Ammon's horn (tissue), 1 donor: ENCODE data around the gene MVB12B.

Experiments
- DNase-seq: peaks from one replicate; pipeline ENCODE4 v3.0.0-alpha.2; 2016; ENCODE audit warnings: low spot score

Gene MVB12B

GRCh38 chr9:126331964-126332748 is 5.5 kb downstream of the MVB12B start:
- DNase-seq = no peak

- DNase-seq = no peak
Measured at GRCh38 chr9:126334721-126335621, 8.3 kb downstream of the MVB12B start.

GRCh38 chr9:126335837-126336735 is 9.5 kb downstream of the MVB12B start:
- DNase-seq = no peak

GRCh38 chr9:126336736-126337325 is 10.2 kb downstream of the MVB12B start:
- DNase-seq = no peak

GRCh38 chr9:126337729-126338372 is 11.2 kb downstream of the MVB12B start:
- peak; percentile 91 for DNase-seq

GRCh38 chr9:126338945-126339344 is 12.3 kb downstream of the MVB12B start:
- DNase-seq = no peak

GRCh38 chr9:126341426-126341825 is 14.8 kb downstream of the MVB12B start:
- no peak for DNase-seq

- no peak for DNase-seq
Measured at GRCh38 chr9:126341902-126342301, 15.3 kb downstream of the MVB12B start.

GRCh38 chr9:126342621-126343031 is 16.0 kb downstream of the MVB12B start:
- no peak for DNase-seq

- DNase-seq = no peak
Measured at GRCh38 chr9:126343271-126343700, 16.7 kb downstream of the MVB12B start.

GRCh38 chr9:126346031-126346430 is 19.4 kb downstream of the MVB12B start:
- no peak for DNase-seq

- no peak for DNase-seq
Measured at GRCh38 chr9:126347093-126347492, 20.5 kb downstream of the MVB12B start.

- DNase-seq = peak; percentile 65
Measured at GRCh38 chr9:126347911-126348760, 21.5 kb downstream of the MVB12B start.

- DNase-seq = no peak
Measured at GRCh38 chr9:126348911-126349550, 22.4 kb downstream of the MVB12B start.

- no peak for DNase-seq
Measured at GRCh38 chr9:126354887-126355770, 28.5 kb downstream of the MVB12B start.

- no peak for DNase-seq
Measured at GRCh38 chr9:126357074-126357473, 30.4 kb downstream of the MVB12B start.

- DNase-seq = no peak
Measured at GRCh38 chr9:126360073-126360472, 33.4 kb downstream of the MVB12B start.

GRCh38 chr9:126361810-126362238 is 35.2 kb downstream of the MVB12B start:
- DNase-seq = no peak
